Activated naive CD8-positive, alpha-beta T cell (primary cell): ENCODE data around the gene SH3PXD2A.
A peak's percentile ranks its signal among the peaks of the same experiment; 100 is the strongest.
"Not testable (repeated sequence)": the region's sequence is repeated elsewhere in the genome, so short reads cannot be mapped to it uniquely, and the experiment has no call there.

Experiments used
- H3K27ac Mint-ChIP-seq: one replicate; pipeline ENCODE4 v1.8.0; 2021; ENCODE audit warnings: mixed read lengths
- H3K27me3 Mint-ChIP-seq: one replicate; pipeline ENCODE4 v1.8.0; 2021; ENCODE audit warnings: mixed read lengths
- H3K36me3 Mint-ChIP-seq: one replicate; pipeline ENCODE4 v1.8.0; 2021; ENCODE audit warnings: mixed read lengths
- H3K4me1 Mint-ChIP-seq: one replicate; pipeline ENCODE4 v1.8.0; 2021; ENCODE audit warnings: low read depth, mixed read lengths
- H3K4me3 Mint-ChIP-seq: one replicate; pipeline ENCODE4 v1.8.0; 2021; ENCODE audit warnings: mild to moderate bottlenecking, mixed read lengths
- H3K9me3 Mint-ChIP-seq: one replicate; pipeline ENCODE4 v1.8.0; 2021; ENCODE audit warnings: low read depth, mixed read lengths

The SH3PXD2A gene

DNA sequence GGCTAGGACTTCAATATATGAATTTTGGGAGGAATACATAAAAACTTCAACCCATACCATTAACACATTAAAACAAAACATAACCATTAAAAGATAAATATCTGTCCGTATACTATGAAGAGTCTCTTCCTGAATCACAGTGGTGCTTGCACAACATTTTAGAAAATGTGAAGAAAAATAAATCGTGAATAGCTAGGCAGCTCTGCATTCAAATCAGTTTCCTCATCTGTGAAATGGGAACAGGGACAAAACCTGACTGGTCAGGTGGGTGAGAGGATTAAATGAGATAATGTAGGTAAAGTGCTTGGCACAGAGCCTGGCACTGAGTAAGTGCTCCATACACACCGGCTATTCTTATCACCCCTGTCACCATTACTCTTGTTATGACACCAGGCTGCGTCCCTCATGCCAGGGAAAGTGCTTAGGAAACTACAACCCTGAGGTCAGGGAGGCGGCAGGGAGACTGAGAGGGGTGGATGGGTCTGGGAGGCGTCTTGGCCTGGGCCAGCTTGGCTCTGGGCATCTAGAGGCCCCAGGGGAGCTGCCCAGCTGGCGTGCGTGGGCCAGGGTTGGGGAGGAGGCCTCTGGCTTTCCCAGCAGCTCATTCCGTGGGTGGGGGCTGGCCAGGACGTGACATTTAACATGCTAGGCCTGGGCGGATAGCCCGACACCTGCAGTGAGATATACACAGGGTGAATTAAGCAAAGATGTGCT, 78.3 kb downstream of the SH3PXD2A start:
- Mint-ChIP-seq H3K4me1 (peaks cover 9% of the 10 kb centered on the region), H3K9me3 (peaks cover 5% of the 10 kb centered on the region), H3K36me3 (no peaks in the 10 kb centered on the region), H3K27me3 (peaks cover 4% of the 10 kb centered on the region), H3K27ac (no peak overlapping the region), H3K4me3 (no peak overlapping the region)

DNA sequence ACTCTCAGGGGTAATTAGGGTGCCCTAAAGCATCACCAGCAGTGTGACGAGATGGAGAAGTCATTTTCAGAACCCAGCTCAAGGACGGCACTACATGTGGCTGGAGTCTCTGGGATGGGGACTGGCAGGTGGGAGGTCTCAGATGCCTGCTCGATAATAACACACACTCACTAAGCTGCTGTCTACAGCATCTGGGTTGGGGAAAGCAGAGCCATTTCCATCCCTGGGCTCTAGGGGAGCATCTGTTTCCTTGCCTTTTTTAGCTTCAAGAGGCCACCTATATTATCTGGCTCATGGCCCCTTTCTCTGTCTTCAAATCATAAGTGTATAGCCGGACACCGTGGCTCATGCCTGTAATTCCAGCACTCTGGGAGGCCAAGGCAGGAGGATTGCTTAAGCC, 79.6 kb downstream of the SH3PXD2A start:
- no peaks in the 10 kb centered on the region for H3K36me3 Mint-ChIP-seq
- H3K4me1 Mint-ChIP-seq = peaks cover 18% of the 10 kb centered on the region
- no peak overlapping the region for H3K27ac Mint-ChIP-seq
- peaks cover under 1% of the 10 kb centered on the region for H3K27me3 Mint-ChIP-seq
- no peak overlapping the region for H3K4me3 Mint-ChIP-seq
- peaks cover 5% of the 10 kb centered on the region for H3K9me3 Mint-ChIP-seq

DNA sequence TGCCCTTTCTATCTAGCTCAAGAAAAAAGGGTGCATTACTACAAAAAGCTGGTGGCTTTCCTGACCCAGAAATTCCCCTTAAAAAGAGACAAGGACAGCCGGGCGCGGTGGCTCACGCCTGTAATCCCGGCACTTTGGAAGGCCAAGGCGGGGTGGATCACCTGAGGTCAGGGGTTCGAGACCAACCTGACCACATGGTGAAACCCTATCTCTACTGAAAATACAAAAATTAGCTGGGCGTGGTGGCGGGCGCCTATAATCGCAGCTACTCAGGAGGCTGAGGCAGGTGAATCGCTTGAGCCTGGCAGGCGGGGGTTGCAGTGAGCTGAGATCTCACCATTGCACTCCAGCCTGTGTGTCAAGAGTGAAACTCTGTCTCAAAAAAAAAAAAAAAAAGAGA, 82.5 kb downstream of the SH3PXD2A start:
- not testable (repeated sequence) for H3K9me3 Mint-ChIP-seq, H3K27me3 Mint-ChIP-seq, H3K36me3 Mint-ChIP-seq, H3K27ac Mint-ChIP-seq
- peak overlapping the region; percentile 90 for H3K4me3 Mint-ChIP-seq
- H3K4me1 Mint-ChIP-seq = peaks cover 32% of the 10 kb centered on the region

DNA sequence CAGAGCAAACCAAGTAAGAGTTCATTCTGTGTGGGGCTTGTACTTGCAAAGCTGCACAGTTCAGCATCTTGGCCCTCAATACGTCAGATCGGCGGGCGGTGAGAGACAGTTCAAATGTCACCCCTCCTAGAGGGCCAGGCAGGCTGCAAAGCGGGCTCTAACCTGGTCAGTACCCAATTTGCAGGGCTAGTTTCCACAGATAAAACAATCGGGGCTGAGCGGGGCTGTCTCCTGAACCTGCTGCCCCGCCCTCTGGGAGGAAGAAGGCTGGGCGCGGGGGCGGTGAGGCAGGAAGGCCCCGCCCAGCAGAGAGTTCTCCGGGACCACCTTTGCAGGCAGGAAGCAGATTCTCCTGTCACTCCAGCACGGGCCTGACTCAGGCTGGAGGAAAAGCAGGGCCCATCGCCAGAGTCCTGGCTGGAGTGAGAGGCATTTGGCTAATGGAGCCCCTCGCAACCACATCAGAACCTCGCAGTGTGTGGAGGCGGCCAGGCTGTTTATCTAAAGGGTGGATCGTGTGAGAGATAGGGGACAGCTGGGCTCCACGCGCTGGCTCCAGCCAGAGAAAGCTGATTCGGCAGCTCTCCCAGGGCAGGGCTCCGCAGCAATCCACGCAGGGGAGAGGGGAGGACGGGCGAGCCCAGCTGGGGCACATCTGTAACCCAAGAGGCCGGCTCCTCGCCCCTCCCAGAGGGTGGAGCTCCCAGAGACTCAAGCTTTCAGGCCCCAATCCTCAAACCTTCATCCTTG, 83.1 kb downstream of the SH3PXD2A start:
- Mint-ChIP-seq H3K4me1 (peaks cover 32% of the 10 kb centered on the region), H3K9me3 (peaks cover 5% of the 10 kb centered on the region), H3K4me3 (peak overlapping the region; percentile 90), H3K27ac (peak overlapping the region; percentile 94), H3K27me3 (no peaks in the 10 kb centered on the region), H3K36me3 (no peaks in the 10 kb centered on the region)

DNA sequence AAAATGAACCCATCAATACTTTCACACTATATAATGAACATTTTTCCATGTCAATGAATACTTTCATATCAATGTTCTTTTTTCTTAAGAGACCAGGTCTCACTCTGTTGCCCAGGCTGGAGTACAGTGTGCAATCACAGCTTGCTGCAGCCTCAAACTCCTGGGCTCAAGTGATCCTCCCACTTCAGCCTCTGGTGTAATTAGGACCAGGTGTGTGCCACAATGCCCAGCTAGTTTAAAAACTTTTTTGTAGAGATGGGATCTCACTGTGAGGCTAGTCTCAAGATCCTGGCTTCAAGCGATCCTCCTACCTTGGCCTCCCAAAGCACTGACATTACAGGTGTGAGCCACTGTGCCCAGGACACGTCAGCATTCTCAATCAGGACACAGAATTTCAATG, 85.2 kb downstream of the SH3PXD2A start:
- peaks cover 5% of the 10 kb centered on the region for H3K9me3 Mint-ChIP-seq
- H3K4me1 Mint-ChIP-seq = peaks cover 51% of the 10 kb centered on the region
- no peak overlapping the region for H3K27ac Mint-ChIP-seq
- no peaks in the 10 kb centered on the region for H3K27me3 Mint-ChIP-seq
- no peaks in the 10 kb centered on the region for H3K36me3 Mint-ChIP-seq
- H3K4me3 Mint-ChIP-seq = no peak overlapping the region

DNA sequence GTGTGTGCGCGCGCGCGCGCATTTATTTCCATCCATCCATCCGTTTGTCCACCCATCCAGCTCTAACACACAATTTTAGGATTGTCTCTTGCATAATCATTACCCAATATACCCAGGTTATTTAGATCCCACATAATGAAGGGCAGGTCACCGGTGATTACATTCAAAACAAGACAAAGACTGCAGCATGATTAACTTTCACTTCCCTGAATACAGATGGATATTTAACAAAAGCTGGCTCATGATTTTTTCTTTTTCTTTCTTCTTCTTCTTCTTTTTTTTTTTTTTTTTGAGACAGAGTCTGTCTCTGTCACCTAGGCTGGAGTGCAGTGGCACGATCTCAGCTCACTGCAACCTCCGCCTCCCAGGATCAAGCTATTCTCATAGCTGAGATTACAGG, 86.2 kb downstream of the SH3PXD2A start:
- Mint-ChIP-seq H3K4me1 (peaks cover 60% of the 10 kb centered on the region), H3K27me3 (no peaks in the 10 kb centered on the region), H3K4me3 (no peak overlapping the region), H3K27ac (no peak overlapping the region), H3K36me3 (no peaks in the 10 kb centered on the region), H3K9me3 (peaks cover 2% of the 10 kb centered on the region)

DNA sequence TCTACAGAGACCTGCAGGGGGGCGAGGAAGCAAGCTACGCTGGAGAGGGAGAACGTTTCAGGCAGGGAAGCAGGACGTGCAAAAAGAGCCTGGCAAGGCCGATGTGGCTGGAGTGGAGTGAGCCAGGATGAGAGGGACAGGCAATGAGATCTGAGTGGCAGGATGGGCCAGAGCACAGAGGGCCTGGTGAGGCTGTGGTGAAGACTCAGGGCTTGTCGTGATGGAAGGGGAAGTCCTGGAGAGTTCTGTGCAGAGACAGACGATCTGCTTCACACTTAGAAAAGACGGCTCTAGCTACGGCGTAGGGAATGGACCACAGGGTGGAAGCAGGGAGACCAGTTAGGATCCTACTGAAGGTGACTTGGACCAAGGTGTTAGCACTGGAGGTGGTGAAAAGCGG, 87.0 kb downstream of the SH3PXD2A start:
- Mint-ChIP-seq H3K27me3 (no peaks in the 10 kb centered on the region), H3K4me3 (no peak overlapping the region), H3K9me3 (no peaks in the 10 kb centered on the region), H3K36me3 (no peaks in the 10 kb centered on the region), H3K27ac (no peak overlapping the region), H3K4me1 (peaks cover 66% of the 10 kb centered on the region)

DNA sequence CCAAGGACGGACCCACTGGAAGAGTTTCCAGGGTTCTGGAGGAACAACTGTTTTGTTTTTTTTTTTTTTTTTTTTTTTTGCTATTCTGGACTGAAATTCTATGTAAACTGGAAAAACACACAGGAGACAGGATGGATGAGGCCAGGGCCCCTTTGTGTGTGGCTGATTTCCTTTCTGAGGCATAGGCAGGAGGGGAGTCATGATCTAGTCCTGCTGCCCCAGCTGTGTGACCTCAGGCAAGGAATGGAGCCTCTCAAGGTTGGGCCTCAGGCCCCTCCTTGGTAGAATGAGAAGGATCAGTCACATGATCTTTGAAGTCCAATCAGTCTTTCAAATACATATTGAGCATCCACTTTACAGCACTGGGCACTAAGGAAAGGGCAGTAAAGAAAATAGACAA, 87.6 kb downstream of the SH3PXD2A start:
- H3K4me1 Mint-ChIP-seq = peaks cover 68% of the 10 kb centered on the region
- no peaks in the 10 kb centered on the region for H3K27me3 Mint-ChIP-seq
- no peak overlapping the region for H3K4me3 Mint-ChIP-seq
- H3K9me3 Mint-ChIP-seq = no peaks in the 10 kb centered on the region
- H3K27ac Mint-ChIP-seq = no peak overlapping the region
- no peaks in the 10 kb centered on the region for H3K36me3 Mint-ChIP-seq

DNA sequence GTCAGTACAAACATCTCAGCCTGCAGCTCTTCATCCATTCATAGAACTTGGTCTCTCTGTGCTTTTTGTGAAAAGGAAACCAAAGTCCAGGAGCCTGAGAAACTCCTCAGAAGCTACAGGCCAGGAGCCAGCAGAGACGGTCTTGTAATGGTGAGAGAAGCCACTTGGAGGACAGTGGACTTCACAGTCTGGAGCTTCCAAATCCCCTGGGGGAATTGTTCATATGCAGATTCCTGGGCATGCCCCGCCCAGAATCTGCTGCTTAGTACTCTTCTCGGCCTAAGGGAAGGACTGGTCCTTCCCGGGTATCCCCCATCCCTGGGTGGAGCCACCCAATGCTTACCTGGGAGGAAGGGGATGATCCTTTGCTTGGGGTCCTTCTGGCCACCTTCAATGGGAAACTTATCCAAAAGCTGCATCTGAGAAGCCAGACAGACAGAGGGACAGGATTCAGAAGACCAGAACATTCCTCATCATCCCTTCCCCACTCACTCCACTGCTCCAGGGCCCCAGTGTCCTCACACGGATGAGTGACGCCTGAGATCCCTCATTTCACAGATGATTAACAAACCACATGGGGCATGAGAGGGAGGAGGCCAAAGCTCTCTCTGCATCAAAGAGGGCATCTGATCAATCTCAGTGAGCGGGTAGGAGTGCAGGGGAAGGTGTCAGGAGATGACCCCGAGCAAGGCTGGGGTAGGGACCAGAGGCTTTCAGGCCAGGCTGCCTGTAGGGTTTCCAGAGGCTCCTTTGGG, 88.4 kb downstream of the SH3PXD2A start:
- no peaks in the 10 kb centered on the region for H3K27me3 Mint-ChIP-seq
- H3K9me3 Mint-ChIP-seq = no peaks in the 10 kb centered on the region
- H3K36me3 Mint-ChIP-seq = no peaks in the 10 kb centered on the region
- H3K4me1 Mint-ChIP-seq = peaks cover 61% of the 10 kb centered on the region
- no peak overlapping the region for H3K27ac Mint-ChIP-seq
- H3K4me3 Mint-ChIP-seq = no peak overlapping the region

DNA sequence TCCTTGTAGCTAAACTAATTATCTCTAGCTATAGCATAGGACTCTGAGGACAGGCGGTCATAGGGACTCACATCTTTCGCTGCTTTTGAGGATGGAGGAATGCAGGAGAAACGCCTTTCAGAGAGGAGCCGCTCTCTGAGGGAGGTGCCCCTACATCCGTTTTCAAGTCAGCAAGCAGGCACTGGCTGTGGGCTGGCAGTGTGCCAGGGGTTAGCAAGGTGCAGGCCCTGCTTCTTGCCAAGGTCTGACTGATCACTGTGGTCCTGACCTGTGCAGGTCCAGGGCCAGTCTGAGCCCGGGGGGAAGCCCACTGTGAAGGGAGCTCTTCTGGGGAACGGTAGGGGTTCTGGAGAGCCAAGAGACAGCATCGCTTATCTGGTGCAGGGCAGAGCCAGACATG, 89.4 kb downstream of the SH3PXD2A start:
- Mint-ChIP-seq H3K36me3 (no peaks in the 10 kb centered on the region), H3K9me3 (no peaks in the 10 kb centered on the region), H3K27me3 (no peaks in the 10 kb centered on the region), H3K4me1 (peaks cover 55% of the 10 kb centered on the region), H3K27ac (peak overlapping the region; percentile 50), H3K4me3 (peak overlapping the region; percentile 43)

DNA sequence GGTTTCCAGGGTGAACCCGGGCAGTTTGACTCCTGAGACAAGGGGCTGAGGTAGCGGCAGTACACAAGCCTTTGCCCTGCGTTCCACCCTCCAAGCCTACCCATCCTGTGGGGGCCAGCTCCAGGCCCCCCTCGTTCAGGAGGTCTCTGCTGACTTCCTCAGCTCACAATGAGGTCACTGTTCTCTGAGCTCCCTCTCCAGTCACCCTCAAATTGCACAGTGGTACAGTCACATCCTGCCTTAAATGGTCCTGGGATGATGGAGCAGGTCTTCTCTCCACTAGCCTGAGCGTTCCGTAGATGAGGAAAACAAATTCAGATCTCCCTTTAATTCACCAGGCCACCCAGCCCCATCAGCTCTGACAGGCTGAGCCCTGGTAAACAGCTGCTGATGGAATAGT, 90.2 kb downstream of the SH3PXD2A start:
- peaks cover 55% of the 10 kb centered on the region for H3K4me1 Mint-ChIP-seq

DNA sequence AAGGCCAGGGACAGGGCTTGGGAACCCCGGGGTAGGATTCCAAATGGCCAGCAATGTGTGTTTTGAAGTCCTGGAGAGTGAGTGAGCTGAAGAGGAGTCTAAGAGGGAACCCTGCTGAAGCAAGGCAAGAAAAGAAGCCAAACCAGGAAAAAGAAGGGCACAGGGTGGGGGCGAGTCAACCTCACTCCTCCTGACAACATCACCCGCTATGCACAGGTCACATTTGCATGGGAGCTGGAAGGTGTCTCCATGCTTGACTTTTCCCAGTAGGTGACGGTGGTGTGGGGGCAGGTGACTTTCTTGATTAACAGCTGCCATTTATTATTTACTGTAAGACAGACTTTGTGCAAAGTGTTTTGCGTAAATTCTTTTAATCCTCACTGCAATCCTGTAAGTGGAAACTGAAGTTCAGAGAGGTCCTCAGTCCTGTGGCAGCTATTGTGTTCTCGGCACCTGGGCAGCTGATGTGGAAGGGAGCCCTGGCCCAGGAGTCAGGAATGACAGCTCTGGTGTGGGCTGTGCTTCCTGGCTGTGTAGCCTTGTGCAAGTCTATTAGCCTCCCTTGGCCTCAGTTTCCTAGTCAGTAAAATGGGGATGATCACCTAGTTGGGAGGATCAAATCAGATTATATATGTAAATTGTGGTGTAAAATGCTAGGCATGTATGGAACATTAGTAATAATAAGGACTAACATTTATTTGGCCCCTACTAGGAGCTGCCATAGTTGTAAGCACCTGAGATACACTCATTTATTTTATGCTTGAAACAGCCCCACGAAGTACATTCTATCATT, 90.9 kb downstream of the SH3PXD2A start:
- H3K4me1 Mint-ChIP-seq = peaks cover 56% of the 10 kb centered on the region
- H3K27ac Mint-ChIP-seq = peak overlapping the region; percentile 79
- H3K27me3 Mint-ChIP-seq = no peaks in the 10 kb centered on the region
- peak overlapping the region; percentile 55 for H3K4me3 Mint-ChIP-seq
- no peaks in the 10 kb centered on the region for H3K36me3 Mint-ChIP-seq
- no peaks in the 10 kb centered on the region for H3K9me3 Mint-ChIP-seq

More for the DNA sequence above, 90.2 kb downstream of the SH3PXD2A start:
- Mint-ChIP-seq H3K27me3 (no peaks in the 10 kb centered on the region), H3K4me3 (peak overlapping the region; percentile 43), H3K36me3 (no peaks in the 10 kb centered on the region), H3K9me3 (no peaks in the 10 kb centered on the region), H3K27ac (no peak overlapping the region)

DNA sequence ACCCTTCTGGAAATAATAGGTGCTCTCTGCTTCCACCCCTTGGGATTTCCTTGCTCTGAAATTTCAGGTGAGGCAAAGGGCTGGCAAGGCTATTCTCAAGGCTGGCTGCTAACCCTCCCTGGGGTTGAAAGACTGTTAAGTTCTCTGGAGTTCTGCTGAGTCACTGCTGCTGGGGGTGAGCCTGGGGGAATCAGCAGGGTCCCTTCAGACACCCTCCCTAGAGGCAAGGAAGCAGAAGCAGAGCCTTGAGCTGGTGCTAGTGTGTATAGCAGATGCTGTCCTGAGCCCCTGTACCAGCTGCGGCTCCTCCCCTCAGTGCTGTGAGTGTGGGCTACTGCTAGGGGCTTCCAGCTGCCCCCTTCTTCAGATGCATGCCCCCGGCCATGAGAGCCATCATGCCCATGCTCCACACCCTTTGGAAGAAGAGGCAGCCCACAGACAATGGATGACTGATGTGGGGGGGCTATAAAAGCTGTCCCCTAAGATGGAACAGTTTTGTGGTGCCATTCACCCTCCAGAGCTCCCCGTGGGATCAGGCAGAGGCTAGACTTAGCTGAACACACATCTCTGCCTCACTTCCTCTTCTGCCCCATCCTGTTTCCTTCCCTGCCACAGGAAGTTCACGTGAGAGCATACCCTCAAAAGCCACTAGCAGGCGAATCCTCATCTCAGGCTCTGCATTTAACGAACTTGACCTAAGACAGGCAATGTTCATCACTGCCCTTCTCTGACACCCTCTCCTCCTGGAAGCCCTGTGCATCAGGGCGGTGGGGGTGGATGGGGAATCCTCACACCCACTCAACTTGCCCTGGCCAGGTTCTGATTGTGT, 91.8 kb downstream of the SH3PXD2A start:
- H3K9me3 Mint-ChIP-seq = no peaks in the 10 kb centered on the region
- H3K4me3 Mint-ChIP-seq = peak overlapping the region; percentile 55
- H3K36me3 Mint-ChIP-seq = no peaks in the 10 kb centered on the region
- peak overlapping the region; percentile 79 for H3K27ac Mint-ChIP-seq
- no peaks in the 10 kb centered on the region for H3K27me3 Mint-ChIP-seq
- H3K4me1 Mint-ChIP-seq = peaks cover 57% of the 10 kb centered on the region

DNA sequence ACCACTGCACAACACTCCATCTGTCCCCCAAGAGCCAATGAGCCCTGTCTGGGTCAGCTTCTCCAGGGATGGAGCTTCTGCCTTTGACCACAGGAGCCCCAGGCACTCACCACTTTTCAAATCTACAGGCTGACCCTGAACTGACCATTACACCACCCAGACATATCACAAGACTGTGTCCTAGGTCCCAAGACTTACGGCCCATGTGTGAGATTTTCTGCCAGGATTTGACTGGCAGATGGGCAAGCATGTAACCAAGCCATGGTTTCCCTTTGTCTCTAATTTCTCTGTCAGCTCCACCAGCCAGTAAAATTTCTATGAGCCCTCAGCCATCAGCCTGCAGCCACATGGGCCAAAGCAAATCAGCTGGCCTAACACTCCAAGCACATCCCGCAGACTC, 92.5 kb downstream of the SH3PXD2A start:
- H3K4me1 Mint-ChIP-seq = peaks cover 58% of the 10 kb centered on the region
- no peaks in the 10 kb centered on the region for H3K9me3 Mint-ChIP-seq
- H3K27me3 Mint-ChIP-seq = no peaks in the 10 kb centered on the region
- no peak overlapping the region for H3K4me3 Mint-ChIP-seq
- H3K27ac Mint-ChIP-seq = no peak overlapping the region
- no peaks in the 10 kb centered on the region for H3K36me3 Mint-ChIP-seq
